HG03159 (cell line): Measurements from ENCODE around the gene DCTN2.
"Not testable (repeated sequence)": the region's sequence is repeated elsewhere in the genome, so short reads cannot be mapped to it uniquely, and the experiment has no call there.

ENCODE experiments used
- ATAC-seq: cut with Tn5 transposase; IDR thresholded peaks from one replicate; pipeline ENCODE4 v1.9.1; 2021; ENCODE audit warnings: mild to moderate bottlenecking, moderate library complexity; ENCODE audit not compliant: unreplicated experiment

The DCTN2 gene

DNA sequence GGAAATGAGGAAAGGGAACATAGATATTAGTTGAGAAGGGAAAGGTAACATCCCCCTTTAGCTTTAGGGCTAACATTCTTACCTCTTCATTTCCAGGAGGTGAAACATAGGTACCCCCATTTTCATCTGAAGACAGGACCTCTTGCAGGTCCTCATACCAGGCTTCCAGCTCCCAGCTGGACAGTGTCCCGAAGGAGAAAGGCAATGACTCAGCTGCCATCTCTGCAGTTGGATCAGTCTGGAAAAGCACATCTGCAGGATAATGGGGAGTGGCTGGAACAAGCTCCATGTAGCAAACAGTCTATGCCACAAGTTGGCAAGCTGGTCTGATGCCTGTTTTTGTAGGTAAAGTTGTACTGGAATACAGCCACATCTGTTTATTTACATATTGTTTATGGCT, 29.8 kb downstream of the DCTN2 start:
- no peak for ATAC-seq

DNA sequence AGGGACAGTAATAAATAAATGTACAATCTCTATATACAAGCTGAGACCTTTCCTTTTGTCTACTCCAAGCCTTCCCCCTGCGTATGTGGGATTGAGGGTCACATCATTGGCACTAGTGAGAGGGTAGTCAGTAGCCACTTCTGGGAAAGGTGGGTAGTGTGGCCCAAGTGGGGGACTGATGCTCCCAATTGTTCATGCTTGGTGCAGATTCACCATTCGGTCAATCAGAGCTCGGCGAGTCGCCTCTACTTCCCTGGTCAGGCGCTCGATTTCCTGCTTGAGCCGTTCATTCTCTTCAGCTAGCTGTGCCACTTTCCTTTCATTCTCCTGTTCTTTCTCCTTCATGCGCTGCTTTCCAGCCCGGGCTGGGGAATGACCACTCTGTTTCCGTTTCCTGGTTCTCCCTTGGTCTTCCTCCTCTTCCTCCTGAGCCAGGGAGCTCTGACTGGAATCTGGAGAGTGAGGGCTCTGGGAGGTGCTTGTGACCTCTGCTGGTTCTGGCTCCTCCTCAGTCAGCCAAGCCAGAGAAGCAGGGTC, 30.3 kb downstream of the DCTN2 start:
- ATAC-seq, result no peak

DNA sequence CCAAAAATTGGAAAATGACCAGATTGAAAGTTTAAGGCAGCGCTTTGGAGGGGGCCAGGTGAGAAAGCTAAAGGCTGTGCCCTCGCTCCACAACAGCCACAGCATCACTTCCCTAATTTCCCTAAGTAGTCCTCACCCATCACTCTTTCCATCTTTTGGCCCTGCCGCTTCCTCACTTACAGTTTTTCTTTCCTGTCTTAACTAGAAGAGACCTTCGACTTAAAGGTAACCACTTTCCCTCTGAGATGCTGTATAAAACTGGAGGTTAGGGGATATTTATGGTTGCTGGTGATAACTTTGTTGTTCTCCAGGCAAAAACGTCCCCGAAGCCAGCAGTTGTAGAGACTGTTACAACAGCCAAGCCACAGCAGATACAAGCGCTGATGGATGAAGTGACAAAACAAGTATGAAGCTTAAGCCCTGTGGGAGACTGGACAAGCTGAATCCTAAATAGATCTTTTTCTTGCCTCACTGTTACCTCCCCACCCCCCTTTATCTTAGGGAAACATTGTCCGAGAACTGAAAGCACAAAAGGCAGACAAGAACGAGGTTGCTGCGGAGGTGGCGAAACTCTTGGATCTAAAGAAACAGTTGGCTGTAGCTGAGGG, 31.0 kb downstream of the DCTN2 start:
- ATAC-seq, result no peak

DNA sequence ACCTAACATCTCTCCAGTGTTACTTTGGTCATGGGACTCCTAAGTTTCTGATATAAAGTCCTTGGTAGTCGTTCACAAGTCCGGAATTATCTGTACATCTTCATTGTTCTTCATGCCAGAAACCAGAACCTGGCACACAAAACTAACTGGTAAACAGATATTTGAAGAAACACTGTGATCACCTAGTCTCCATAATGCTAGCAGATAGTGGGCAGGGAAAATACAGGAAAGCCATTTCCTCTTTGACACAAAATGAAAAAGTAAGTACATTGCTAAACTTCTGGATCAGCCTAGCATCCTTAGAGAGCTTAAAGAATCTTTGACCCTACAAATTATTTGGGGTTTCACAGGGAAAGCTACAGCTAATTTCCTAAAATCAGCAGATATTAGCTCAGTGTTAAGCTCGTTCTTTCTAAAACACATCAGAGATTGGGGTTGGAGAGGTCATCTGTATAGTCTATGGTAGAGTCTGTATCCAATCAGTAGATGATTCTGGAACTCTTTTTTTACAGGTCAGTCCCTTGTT, 31.5 kb downstream of the DCTN2 start:
- no peak for ATAC-seq

DNA sequence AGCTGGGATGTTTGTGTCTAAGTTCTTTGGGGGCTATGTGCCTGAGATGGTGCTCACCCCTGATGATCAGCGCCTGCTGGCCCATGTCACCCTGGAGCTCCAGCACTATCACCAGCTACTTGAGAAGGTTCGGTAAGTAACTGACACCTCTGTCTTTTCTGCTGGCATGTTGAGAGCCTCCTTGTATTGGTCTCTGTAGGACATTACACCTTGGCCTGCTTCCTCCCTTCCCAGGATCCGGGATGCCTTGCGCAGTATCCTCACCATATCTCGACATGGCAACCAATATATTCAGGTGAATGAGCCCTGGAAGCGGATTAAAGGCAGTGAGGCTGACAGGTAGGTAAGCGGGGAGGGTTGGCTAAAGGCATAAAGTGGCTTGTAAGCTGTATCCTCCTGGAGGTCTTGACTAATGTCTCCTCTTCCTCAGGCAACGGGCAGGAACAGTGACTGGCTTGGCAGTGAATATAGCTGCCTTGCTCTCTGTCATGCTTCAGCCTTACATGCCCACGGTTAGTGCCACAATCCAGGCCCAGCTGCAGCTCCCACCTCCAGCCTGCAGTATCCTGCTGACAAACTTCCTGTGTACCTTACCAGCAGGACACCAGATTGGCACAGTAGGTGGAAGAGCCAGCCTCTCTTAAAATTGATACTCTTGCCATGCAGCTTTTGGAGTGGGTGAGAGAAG, 32.1 kb downstream of the DCTN2 start:
- no peak for ATAC-seq

DNA sequence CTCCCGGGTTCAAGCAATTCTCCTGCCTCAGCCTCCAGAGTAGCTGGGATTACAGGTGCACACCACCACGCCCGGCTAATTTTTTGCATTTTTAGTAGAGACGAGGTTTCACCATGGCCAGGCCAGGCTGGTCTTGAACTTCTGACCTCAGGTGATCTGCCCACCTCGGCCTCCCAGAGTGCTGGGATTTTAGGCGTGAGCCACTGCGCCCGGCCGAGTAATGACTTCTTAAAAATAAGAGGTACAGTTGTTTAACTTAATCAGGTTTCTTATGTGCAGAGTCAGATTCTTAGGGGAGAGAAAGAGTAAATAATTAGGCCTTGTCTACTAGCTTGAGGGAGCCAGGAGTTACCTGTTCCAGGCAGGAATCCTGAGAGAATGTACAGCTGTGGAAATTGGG, 32.7 kb downstream of the DCTN2 start:
- not testable (repeated sequence) for ATAC-seq

DNA sequence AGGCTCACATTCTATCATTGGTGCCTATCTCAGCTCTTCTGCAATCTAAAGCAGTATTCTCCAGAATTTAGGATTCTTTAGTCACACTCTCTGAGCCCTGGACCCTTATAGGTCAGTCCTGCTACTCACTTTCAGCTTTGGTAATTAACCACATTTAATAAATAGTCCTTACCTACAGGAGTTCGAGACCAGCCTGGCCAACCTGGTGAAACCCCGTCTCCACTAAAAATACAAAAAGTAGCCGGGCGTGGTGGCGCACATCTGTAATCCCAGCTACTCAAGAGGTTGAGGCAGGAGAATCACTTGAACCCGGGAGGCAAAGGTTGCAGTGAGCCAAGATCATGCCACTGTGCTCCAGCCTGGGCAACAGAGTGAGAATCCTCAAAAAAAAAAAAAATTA, 33.3 kb downstream of the DCTN2 start:
- ATAC-seq, result not testable (repeated sequence)

DNA sequence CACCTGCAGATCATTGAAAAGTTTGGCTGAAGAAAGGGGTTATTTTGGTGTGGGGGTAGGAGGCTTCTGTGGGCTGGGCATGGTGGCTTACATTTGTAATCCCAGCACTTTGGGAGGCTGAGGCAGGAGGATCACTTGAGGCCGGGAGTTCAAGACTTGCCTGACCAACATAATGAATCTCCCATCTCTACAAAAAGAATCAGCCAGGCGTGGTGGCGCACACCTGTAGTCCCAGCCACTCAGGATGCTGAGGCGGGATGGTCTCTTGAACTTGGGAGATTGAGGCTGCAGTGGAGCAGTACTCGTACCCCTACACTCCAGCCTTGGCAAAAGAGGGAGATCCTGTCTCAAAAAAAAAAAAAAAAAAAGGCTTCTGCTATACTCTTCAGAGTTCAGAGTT, 33.7 kb downstream of the DCTN2 start:
- ATAC-seq, result no peak

DNA sequence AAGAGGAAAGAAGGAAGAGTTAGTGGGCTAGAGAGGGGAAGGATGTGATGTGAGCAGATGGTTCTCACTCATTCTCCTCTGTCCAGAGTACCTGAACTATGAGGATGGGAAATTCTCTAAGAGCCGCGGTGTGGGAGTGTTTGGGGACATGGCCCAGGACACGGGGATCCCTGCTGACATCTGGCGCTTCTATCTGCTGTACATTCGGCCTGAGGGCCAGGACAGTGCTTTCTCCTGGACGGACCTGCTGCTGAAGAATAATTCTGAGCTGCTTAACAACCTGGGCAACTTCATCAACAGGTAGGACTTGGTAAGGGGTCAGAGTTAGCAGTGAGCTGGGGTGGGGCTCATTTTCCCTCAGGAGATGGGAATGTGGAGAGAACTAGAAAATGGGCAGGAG, 34.3 kb downstream of the DCTN2 start:
- ATAC-seq, result no peak

DNA sequence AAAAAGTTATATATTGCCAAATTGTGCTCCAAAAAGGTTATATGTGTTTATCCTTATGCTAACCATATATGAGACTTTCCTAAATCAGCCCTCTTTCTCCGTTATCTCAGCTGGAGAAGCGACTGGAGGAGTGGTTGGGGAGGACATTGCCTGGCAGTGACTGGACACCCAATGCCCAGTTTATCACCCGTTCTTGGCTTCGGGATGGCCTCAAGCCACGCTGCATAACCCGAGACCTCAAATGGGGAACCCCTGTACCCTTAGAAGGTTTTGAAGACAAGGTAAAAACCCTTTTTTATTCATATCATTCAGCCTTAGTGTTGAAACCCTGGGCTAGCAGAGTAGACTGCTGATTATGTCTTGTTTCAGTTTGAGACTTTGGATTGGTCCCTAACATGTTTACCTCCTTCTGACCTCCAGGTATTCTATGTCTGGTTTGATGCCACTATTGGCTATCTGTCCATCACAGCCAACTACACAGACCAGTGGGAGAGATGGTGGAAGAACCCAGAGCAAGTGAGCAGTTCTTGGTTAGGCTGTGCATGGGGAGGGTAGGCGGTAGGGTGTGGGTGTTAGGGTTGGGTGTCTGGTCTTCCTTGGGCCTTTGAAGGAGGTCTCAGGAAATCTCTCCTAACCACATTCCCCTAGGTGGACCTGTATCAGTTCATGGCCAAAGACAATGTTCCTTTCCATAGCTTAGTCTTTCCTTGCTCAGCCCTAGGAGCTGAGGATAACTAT, 35.2 kb downstream of the DCTN2 start:
- ATAC-seq, result no peak

DNA sequence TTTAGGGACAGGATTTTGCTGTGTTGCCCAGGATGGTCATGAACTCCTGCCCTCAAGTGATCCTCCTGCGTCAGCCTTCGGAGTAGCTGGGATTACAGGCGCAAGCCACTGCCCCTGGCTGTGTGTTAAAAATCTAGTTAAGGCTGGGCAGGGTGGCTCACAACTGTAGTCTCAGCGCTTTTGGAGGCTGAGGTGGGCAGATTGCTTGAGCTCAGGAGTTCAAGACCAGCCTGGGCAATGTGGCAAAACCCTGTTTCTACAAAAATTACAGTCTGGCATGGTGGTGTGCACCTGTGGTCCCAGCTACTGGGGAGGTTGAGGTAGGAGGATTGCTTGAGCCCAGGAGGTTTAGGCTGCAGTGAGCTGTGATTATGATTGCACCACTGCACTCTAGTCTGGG, 35.8 kb downstream of the DCTN2 start:
- no peak for ATAC-seq

DNA sequence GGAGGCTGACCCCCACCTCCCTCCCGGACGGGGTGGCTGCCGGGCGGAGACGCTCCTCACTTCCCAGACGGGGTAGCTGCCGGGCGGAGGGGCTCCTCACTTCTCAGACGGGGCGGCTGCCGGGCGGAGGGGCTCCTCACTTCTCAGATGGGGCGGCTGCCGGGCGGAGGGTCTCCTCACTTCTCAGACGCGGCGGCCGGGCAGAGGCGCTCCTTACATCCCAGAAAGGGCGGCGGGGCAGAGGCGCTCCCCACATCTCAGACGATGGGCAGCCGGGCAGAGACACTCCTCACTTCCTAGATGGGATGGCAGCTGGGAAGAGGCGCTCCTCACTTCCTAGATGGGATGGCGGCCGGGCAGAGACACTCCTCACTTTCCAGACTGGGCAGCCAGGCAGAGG, 39.2 kb downstream of the DCTN2 start:
- not testable (repeated sequence) for ATAC-seq

DNA sequence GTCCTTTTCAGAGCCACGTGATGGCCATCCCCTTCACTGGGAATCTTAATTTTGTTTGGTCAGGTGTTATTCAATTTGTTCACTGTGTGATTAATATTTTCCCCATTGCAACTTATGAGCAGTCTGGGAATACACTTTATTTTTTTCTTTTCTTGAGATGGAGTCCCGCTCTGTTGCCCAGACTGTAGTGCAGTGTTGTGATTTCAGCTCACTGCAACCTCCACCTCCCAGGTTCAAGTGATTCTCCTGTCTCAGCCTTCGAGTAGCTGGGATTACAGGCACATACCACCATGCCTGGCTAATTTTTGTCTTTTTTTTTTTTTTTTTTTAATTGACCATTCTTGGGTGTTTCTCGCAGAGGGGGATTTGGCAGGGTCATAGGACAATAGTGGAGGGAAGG, 40.5 kb downstream of the DCTN2 start:
- ATAC-seq, result not testable (repeated sequence)

DNA sequence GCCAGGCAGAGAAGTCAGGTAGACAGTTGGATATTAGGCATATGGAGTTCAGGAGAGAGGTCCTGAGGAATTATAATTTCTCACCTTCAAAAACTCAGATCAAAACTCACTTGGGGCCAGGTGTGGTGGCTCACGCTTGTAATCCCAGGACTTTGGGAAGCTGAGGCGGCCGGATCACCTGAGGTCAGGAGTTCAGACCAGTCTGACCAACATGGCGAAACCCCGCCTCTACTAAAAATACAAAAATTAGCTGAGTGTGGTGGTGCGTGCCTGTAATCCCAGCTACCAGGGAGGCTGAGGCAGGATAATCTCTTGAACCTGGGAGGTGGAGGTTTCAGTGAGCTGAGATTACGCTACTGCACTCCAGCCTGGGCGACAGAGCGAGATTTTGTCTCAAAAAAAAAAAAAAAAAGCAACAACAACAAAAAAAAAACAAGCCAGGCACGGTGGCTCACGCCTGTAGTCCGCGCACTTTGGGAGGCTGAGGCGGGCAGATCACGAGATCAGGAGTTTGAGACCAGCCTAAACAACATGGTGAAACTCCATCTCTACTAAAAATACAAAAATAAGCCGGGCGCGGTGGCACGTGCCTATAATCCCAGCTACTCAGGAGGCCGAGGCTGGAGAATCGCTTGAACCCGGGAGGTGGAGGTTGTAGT, 44.6 kb downstream of the DCTN2 start:
- not testable (repeated sequence) for ATAC-seq

DNA sequence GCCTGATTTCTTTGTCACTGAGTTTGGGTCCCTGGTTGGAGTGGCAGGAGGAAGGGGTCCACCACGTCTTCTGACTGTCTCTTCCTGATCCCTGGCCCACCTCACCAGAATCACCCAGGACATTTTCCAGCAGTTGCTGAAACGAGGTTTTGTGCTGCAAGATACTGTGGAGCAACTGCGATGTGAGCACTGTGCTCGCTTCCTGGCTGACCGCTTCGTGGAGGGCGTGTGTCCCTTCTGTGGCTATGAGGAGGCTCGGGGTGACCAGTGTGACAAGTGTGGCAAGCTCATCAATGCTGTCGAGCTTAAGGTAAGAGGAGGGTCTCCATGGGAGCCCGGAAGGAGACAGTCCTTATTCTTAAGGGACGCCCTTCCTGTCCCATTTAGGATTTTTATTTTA, 46.8 kb downstream of the DCTN2 start:
- ATAC-seq, result no peak

DNA sequence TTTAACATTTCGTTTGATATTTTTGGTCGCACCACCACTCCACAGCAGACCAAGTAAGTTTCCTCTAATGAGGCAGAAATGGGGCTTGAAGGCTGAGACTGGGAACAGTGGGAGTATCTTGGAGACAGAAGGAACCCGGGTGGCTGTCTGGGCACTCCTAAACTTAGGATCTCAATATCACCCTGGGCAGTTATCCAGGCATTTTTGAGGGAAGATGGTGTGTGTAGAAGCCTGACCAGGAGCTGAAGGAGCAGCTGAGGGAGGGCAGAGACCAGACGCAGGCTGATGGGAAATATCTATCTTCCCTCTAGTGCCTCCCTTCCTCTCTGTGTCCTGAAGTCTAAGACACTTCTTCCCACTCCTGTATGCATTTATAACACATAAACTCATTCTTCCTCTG, 48.4 kb downstream of the DCTN2 start:
- ATAC-seq, result no peak

DNA sequence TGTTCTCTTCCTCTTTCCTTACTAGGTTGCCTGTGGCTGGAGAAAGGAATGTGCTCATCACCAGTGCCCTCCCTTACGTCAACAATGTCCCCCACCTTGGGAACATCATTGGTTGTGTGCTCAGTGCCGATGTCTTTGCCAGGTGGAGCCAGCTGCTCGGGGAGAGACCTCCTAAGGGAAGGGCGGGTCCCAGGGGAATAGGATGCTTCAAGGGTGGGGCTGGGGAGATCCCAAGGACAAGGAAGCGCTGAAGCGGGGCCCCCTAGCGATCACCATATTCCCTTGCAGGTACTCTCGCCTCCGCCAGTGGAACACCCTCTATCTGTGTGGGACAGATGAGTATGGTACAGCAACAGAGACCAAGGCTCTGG, 48.9 kb downstream of the DCTN2 start:
- ATAC-seq, result no peak

DNA sequence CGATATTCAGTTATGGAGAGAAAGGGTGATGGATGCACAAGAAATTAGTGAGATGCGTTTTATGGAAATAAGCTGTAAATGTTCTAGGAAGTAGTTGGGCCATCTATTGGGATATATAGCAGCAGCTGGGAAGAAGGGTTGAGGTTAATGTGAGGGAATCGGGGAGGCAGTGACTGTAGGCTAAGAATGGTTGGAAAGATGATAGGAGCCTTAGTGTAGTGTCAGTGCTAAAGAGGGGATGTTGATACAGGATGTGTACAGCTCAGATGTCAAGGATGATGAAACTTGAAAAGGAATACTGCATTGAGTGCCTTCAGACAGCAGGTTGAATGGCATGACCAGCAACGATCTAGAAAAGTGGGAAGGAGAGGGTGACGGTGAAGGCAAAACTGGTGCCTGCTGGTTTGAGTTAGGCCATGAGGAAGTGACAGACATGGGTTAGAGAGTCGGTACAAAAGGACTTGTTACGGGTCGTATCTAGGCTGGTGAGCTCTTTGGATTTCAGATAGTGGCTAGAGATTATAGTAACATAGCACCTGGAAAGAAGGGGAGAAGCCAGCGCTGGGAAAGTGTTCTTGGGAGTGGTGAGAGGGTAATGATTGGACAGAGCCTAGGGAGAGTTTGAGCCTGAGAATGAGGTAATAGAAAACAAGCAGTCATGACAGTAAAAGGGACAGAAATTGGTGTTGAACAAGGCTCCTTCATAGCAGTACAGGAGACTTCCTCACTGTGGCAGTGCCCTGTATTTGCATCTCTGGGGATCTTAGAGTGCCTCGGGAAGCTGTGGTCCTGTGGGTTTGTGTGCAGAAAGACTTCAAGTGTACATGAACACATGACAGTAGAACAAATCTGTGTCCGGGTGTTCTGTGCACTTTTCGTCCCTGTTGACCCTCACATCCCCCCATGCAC, 49.5 kb downstream of the DCTN2 start:
- no peak for ATAC-seq

DNA sequence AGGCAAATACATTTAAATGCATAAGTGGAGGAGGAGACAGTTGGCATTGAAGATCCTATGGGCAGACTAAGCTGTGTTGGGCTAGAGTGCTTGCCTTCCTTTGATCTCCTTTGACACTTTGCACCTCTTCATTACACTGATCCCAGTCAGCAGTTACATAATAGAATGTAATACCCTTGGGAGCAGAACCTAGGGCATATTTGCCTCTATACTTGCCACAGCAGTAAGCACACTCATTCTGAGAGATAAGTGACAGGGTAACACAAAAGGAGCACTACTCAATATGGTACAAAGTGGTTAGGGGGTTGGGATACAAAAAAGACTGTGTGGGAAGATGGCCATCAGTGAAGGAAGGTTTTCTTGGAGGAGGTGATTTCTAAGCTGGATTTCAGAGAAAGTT, 50.2 kb downstream of the DCTN2 start:
- ATAC-seq, result no peak

DNA sequence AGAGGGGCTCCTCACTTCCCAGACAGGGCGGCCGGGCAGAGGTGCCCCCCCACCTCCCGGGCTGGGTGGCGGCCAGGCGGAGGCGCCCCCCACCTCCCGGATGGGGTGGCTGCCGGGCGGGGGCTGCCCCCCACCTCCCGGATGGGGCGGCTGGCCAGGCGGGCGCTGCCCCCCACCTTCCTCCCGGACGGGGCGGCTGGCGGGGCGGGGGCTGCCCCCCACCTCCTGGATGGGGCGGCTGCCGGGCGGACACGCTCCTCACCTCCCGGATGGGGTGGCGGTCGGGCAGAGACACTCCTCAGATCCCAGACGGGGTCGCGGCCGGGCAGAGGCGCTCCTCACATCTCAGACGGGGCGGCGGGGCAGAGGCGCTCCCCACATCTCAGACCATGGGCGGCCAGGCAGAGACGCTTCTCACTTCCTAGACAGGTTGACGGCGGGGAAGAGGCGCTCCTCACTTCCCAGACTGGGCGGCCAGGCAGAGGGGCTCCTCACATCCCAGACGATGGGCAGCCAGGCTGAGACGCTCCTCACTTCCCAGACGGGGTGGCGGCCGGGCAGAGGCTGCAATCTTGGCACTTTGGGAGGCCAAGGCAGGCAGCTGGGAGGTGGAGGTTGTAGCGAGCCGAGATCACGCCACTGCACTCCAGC, 51.8 kb downstream of the DCTN2 start:
- not testable (repeated sequence) for ATAC-seq
